ACHN (cell line): Measurements from ENCODE around the gene LACRT.
"Not testable (repeated sequence)": the region's sequence is repeated elsewhere in the genome, so short reads cannot be mapped to it uniquely, and the experiment has no call there.

Experiments used
- DNase-seq: peaks from one replicate; pipeline ENCODE4 v3.0.0-alpha.2; 2015
- in situ Hi-C: cut with HindIII; loops from 2 replicates; pipeline ENCODE4 v1.10.0; 2017; ENCODE audit warnings: low sequenced_read_pairs, low pct_ligation_motif_present, low pct_unique_long_range_greater_than_20kb

Gene LACRT

GRCh38 chr12:54648265-54648664 lies 13.6 kb upstream of the LACRT start, which contains the start of gene DCD:
Gene DCD (minus strand): TSS chr12:54648365. CDS start chr12:54648303, 62 bp downstream.
- in situ Hi-C loops: no loop called here
- no peak for DNase-seq

DNA sequence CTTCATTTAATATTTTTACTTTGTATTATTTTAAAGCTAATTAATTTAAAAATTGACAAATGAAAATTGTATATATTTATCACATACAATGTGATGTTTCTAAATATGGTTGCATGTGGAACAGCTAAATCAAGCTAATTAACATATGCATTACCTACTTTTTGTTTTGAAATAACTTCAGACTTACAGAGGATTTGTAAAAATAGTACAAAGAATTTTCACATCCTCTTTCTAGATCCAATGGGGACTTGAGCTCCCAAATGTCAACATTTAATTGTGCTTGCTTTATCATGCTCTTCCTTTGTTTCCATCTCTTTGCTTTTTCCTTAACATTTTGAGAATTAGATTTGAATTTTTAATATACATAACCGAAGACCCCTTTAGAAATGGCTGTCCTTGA lies 6.9 kb upstream of the LACRT start:
- in situ Hi-C loops: no loop called here

DNA sequence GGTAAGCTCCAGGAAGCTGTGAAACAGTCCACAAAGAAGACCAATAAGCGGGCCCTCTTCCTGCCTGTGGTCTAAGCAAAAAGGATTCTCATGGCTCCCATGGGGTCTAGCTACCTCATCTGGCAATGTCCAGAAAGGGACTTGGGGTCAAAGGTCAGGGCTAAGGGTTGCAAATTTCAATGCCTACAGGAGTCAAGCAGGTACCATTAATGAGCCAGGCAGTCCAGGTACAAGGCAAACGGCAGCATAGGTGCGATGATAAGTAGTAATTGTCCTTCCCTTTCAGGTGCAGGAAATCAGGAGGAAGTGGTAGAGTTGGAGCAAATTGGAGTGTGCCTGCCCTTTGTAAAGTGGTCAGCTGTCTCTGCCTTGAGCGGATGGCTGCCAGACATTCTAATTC lies 6.4 kb upstream of the LACRT start:
- in situ Hi-C loops: no loop called here
- DNase-seq: no peak

More for the DNA sequence above, 6.9 kb upstream of the LACRT start:
- no peak for DNase-seq

DNA sequence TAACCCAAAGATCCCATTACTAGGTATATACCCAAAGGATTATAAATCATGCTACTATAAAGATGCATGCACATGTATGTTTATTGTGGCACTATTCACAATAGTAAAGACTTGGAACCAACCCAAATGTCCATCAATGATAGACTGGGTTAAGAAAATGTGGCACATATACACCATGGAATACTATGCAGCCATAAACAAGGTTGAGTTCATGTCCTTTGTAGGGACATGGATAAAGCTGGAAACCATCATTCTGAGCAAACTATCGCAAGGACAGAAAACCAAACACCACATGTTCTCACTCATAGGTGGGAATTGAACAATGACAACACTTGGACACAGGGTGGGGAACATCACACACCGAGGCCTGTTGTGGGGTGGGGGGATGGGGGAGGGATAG lies 4.4 kb upstream of the LACRT start:
- DNase-seq, in situ Hi-C loops: not testable (repeated sequence)

GRCh38 chr12:54631988-54632728 lies 2.5 kb downstream of the LACRT start:
- DNase-seq: peak; percentile 12
- in situ Hi-C loops: no loop called here

DNA sequence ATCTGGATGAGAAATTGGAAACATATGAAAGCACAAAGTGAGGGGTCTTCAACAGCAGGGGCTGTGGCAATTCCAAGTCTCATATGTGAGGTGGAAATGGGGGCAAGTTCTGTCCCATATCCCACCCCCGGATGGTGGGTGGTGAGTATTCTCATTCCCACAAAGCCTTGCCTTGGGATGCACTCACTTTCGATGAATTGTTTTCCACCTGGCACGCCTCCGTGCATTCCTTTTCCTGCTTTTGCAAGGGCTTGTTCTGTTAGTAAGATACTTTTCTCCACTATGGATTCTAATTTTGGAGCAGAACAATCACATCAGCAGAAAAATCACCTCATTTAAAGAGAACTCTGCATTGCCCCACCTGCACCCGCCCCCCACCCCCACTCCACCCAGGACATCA lies 3.1 kb downstream of the LACRT start:
- no peak for DNase-seq
- in situ Hi-C loops: no loop called here

GRCh38 chr12:54629925-54630324 lies 4.8 kb downstream of the LACRT start:
- no peak for DNase-seq
- in situ Hi-C loops: no loop called here

DNA sequence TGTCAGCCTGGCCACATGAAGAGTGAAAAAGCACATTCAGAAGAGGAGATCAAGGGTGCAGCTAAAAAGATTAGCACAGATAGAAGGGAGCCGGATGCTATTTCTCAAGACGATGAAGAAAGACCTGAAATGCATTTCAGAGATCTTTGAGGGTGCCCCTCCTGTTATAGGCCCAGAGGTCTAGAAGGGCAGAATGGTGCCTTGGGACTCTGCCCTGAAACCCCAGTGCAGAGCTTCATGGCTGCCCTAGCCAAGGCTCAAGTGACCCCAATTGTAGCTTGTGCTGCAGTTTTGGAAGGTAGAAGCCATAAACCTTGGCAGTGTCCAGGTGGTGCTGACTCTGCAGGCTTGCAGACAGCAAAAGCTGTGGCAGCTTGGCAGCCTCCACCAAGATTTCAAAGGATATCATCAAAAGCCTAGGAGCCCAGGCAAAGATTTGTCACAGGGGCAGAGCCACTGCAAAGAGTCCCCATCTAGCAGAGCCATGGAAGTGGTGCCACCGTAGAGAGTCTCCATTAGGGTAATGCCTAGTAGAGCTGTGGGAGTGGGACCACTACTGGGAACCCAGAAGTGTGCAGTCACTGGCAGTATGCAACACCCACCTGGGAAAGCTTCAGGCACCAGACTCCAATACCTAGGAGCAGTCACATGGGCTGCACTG lies 6.4 kb downstream of the LACRT start:
- DNase-seq: no peak
- in situ Hi-C loops: no loop called here

- in situ Hi-C loops: no loop called here
- no peak for DNase-seq
These were observed 7.4 kb downstream of the LACRT start for GRCh38 chr12:54627304-54627703.

GRCh38 chr12:54625598-54625997 lies 9.1 kb downstream of the LACRT start:
- in situ Hi-C loops: no loop called here
- no peak for DNase-seq

DNA sequence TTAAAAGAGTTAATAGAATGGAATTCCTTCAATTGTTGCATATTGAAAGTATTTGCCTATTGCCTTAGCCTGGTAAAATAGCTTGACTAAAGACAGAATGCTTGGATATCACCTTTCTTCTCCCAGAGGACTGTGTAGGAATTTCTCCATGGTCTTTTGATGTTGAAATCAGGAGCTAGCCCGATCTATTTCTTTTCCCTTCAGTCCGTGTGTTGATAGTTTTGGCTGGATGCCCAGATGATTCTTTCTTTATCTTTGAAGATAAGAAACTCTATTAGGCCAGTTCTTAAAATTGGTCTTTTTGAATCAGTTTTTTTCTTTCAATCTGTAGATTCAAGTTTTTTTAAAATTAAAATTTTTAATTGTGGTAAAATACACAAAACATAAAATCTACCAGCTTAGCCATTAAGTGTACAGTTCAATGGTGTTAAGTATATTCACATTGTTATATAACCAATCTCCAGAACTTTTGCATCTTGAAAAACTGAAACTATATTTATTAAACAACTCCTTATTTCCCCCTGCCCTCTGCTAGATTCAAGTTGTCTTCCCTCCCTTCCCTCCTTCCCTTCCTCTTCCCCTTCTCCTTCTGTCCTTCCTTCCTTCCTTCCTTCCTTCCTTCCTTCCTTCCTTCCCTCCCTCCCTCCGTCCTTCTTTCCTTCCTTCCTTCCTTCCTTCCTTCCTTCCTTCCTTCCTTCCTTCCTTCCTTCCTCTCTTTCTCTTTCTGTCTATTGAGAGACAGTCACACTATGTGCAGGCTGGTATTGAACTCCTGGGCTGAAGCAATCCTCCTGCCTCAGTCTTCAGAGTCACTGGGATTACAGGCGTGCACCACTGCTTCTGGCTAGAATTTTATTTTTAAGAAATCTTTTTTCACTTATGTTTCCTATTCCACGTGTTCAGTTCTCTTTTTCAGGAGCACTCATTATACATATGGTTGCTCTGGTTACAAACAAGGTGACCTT lies 10.1 kb downstream of the LACRT start:
- in situ Hi-C loops: no loop called here

DNA sequence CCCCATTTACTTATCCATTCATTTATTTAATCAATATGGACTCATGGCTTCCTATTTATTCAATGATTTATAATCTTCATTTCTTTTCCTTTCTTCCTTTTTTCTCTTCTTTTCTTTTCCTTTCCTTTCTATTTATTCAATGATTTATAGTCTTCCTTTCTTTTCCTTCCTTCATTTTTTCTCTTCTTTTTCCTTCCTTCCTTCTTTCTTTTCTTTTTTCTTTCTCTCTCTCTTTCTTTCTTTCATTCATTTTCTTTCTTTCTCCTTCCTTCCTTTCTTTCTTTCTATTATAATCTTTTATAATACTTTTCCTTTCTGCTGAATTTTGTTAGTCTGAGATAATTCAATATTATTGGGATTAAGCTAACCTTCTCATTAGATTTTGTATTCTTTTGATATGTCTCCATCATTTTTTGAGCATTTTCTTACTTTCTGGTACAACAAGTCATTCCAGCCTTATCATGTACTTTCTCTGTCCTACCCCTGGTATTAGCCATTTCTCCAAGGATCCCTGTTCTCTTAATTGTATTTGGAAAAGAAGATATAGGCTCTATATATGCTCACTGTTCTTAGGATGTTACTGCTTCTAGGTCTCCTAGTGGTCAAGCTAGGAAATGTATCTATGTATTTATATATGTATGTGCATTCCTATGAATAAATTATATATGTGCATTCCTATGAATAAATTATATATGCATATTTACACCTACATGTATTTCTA lies 12.1 kb downstream of the LACRT start:
- in situ Hi-C loops: no loop called here

More for the DNA sequence above, 10.1 kb downstream of the LACRT start:
- DNase-seq: no peak

DNA sequence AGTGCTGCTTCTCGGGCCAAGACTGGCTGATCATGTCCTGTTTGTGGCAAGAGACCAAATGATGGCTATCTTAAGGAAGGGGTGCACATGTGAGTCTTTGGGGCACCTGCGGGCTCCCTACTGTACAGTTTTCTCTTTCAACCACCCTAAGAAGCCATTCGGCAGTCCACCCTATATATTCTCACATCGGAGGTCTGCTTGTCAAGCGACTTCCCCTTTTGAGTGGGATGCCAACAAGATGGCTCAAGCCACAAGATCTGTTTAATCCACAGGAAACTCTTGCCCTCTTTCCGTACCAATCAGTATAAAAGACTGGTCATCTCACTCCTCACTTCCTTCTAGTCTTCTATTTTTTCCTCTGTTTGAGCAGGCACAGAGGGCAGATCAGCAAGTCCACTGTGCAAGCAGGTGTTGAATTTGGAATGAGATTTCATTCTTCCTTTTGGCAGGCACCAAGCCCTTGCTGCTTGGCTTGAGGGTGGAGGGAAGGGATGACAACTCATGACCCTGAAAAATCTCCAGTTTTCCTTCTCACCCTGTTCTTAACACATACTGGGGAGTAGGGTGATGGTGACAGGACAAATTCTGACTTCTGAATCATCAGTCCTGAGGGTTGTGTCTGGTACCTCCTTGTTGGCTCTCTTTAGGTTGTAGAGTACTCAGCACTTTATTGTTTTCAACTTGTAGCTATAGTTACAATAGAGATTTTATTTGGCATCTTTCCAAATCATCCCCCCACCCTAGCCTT lies 17.6 kb downstream of the LACRT start:
- no peak for DNase-seq
- in situ Hi-C loops: no loop called here

More for the DNA sequence above, 12.1 kb downstream of the LACRT start:
- peak; percentile 19 for DNase-seq

DNA sequence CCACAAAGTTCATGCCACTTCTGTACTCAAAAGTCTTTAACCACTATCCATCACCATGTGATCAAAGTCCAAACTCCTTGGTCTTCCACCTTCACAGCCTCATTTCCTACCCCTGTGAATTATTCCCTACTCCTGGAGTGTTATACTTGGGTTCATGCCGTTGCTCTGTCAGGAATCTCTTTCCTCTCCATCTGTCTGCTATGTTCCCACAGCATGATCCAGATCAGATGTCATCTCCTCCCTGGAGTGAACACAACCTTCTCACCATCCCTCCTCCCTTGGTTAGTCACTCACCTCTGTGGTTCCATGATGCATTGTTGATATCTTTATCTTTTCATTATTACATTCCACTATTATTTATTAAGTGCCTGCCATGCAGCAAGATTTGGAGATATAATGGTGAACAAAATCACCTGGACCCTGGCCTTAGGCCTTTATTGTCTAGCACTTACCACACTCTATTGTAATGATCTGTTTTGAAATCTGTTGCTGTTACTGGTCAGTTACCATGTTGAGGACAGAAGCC lies 22.4 kb downstream of the LACRT start:
- DNase-seq: no peak
- in situ Hi-C loops: no loop called here

DNA sequence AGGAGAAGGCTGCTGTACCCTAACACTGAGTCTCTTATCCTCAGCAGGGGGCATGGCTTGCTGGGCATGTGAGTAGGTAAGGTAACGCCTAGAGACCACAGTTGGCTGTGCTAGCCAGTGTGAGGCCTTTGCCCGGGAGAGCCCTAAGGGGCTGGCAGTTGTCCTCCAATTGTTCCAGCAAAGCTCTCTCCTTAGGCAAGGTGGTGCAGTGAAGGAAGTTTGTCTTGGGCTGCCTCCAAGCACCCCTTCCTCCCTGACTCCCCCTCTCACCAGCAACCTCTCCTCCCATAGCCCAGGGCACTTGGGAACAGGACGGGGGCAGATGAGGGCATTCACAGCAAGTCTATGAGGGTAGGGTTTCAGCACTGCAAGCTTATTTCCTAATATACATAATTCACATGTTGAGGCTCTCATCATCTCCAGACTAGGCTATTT lies 23.0 kb downstream of the LACRT start:
- in situ Hi-C loops: no loop called here
- no peak for DNase-seq

DNA sequence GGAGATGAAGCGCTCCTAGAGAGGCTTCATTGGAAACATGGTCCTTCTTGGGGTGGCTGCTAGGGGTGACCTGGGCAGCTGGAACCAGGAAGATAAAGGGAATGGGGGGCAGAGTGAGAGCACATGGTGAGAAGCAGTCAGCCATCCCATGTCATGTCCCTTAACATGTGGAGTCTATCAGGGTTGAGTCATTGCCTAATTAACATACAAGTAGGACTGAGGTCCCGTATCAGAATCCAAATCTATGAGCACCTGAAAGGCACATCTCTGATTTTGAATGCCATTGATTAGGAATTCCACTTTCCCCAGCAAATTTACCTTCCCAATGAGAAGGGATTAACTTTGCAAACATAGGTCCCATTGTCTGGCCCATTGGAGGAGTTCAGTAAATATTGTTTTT lies 25.9 kb downstream of the LACRT start:
- in situ Hi-C loops: no loop called here

DNA sequence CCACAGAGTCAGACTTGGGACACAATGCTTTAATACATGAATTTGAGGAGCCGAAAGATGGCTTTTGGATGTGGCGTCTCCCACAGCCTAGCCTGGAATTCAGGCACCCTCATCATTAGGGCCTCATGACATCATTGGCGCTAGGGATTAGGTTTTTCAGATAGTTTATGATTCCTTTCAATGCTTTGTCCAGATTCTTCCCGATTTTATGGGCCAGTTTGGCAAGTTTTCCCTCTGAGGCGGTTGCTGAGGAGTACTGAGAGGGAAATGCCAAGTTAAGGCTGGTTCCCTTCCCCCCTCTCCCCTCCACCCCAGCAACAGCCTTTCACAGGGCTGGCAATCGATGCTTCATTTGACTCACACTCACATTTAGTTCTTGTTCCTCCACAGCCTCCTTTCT lies 26.5 kb downstream of the LACRT start:
- no peak for DNase-seq
- in situ Hi-C loops: no loop called here

More for the DNA sequence above, 25.9 kb downstream of the LACRT start:
- no peak for DNase-seq
